Rectal smooth muscle tissue (tissue), 1 donor: ENCODE measurements around the gene ZMYND19.
"Not testable (repeated sequence)": the region's sequence is repeated elsewhere in the genome, so short reads cannot be mapped to it uniquely, and the experiment has no call there.

Source experiments
- H3K27ac ChIP-seq: one replicate; pipeline ENCODE4 v1.7.0; 2013; ENCODE audit warnings: low read depth, low read length, inconsistent platforms
- H3K27me3 ChIP-seq: one replicate; pipeline ENCODE4 v1.7.0; 2013; ENCODE audit warnings: low read length; ENCODE audit not compliant: control insufficient read depth, insufficient read depth
- H3K36me3 ChIP-seq: one replicate; pipeline ENCODE4 v1.7.0; 2013; ENCODE audit warnings: low read length; ENCODE audit not compliant: control insufficient read depth, insufficient read depth
- H3K4me1 ChIP-seq: one replicate; pipeline ENCODE4 v1.7.0; 2013; ENCODE audit warnings: low read length; ENCODE audit not compliant: control insufficient read depth, insufficient read depth
- H3K4me3 ChIP-seq: one replicate; pipeline ENCODE4 v1.7.0; 2013; ENCODE audit warnings: low read length
- H3K9ac ChIP-seq: one replicate; pipeline ENCODE4 v1.7.0; 2013; ENCODE audit warnings: low read length

ZMYND19 gene

GRCh38 chr9:137611623-137612609 is 21.6 kb upstream of the ZMYND19 start:
- no peaks in the 10 kb centered on the region for H3K27me3 ChIP-seq
- H3K4me1 ChIP-seq, result no peaks in the 10 kb centered on the region
- peak overlapping the region; percentile 37 for H3K4me3 ChIP-seq
- no peak overlapping the region for H3K27ac ChIP-seq
- H3K36me3 ChIP-seq, result peaks cover 14% of the 10 kb centered on the region
- H3K9ac ChIP-seq, result no peak overlapping the region

- Histone ChIP-seq H3K4me1 (peaks cover 5% of the 10 kb centered on the region), H3K9ac (no peak overlapping the region), H3K27ac (no peak overlapping the region), H3K4me3 (no peak overlapping the region), H3K36me3 (peaks cover 10% of the 10 kb centered on the region), H3K27me3 (no peaks in the 10 kb centered on the region)
Observed at GRCh38 chr9:137610944-137611343, 20.6 kb upstream of the ZMYND19 start.

GRCh38 chr9:137607141-137607857 is 17.0 kb upstream of the ZMYND19 start:
- no peak overlapping the region for H3K27ac ChIP-seq
- peak overlapping the region; percentile 21 for H3K9ac ChIP-seq
- peaks cover 5% of the 10 kb centered on the region for H3K4me1 ChIP-seq
- no peaks in the 10 kb centered on the region for H3K36me3 ChIP-seq
- H3K4me3 ChIP-seq, result peak overlapping the region; percentile 93
- no peaks in the 10 kb centered on the region for H3K27me3 ChIP-seq

GRCh38 chr9:137606734-137607138 is 16.4 kb upstream of the ZMYND19 start:
- H3K36me3 ChIP-seq, result no peaks in the 10 kb centered on the region

DNA sequence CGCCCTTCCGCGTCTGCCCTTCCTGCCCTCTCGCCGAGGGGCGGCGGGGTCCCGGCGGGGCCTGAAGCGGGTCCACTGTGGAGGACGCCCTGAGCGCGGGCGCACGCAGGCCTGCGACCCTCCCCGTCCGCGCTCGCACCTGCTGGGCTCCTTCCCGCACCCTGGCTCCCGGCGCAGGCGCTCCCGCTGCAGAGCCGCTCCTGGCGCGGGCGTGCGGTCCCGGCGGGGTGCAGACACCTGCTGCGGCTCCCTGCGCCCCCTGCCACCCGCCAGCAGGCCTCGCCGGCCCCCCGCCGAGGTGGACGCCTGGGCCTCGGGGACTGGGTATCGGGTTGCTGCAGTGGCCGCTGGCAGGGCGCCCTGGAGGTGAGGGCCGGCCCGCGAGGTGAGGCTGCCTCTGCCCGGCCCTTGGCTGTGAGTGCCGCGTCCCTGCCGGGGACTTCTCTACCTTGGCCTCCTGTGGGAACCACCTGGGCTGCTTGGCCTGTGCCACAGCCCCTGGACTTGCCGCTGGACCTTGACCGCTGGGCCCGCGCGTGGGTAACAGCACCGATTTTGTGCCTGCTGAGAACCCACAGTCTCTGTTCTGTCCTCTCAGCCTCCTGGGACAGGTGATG is 15.8 kb upstream of the ZMYND19 start:
- Histone ChIP-seq H3K36me3 (no peaks in the 10 kb centered on the region), H3K27me3 (no peaks in the 10 kb centered on the region), H3K27ac (peak overlapping the region; percentile 40), H3K9ac (peak overlapping the region; percentile 10), H3K4me1 (peaks cover 5% of the 10 kb centered on the region), H3K4me3 (peak overlapping the region; percentile 93)

More at GRCh38 chr9:137606734-137607138, 16.4 kb upstream of the ZMYND19 start:
- Histone ChIP-seq H3K27me3 (no peaks in the 10 kb centered on the region), H3K27ac (no peak overlapping the region), H3K9ac (peak overlapping the region; percentile 21), H3K4me1 (peaks cover 5% of the 10 kb centered on the region), H3K4me3 (peak overlapping the region; percentile 93)

DNA sequence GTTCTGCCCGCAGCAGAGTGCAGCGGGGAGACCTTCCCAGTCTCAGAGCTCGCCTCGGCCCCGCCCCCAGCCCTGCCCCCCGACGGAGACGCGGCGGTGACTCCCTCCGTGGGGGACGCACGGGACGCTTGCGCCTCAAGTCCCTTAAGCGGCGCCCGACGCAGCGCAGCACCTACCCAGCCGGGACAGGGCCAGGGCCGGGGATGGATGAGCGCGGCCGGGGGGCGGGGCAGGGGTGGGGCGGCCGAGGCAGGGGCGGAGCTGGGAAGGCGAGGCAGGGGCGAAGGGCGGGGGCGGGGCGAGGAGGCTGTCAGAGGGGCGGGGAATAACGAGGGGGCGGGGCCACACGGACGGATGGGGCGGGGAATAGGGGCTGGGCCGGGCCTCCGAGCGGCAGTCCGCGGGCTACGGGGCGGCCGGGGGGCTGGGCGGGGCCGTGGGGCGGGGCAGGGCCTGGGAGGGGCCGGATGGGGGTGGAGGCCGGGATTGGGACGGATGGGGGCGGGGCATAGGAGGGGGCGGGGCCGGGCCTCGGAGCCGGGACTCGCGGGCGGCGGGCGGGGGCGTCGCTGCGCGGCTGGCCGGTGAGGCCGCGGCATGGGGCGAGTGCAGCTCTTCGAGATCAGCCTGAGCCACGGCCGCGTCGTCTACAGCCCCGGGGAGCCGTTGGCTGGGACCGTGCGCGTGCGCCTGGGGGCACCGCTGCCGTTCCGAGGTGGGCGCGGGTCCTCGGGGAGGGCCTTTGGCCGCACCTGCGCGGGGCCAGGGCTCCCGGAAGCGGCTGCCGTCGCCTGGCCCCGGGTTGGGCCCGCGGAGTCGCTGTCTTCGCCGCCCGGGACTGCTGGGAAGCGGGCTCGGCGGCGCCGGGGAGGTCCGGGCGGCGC is 15.1 kb upstream of the ZMYND19 start, which contains the start of gene ARRDC1:
Gene ARRDC1, plus strand, starts transcription at position 566 of the 884 bp plus-strand sequence. Its CDS starts 32 bp downstream, at position 598.
- Histone ChIP-seq H3K27me3 (no peaks in the 10 kb centered on the region), H3K36me3 (no peaks in the 10 kb centered on the region), H3K9ac (peak within 1 kb of the TSS; percentile 73), H3K27ac (peak within 1 kb of the TSS; percentile 61), H3K4me1 (peaks cover 5% of the 10 kb centered on the region), H3K4me3 (peak within 1 kb of the TSS; percentile 93)

DNA sequence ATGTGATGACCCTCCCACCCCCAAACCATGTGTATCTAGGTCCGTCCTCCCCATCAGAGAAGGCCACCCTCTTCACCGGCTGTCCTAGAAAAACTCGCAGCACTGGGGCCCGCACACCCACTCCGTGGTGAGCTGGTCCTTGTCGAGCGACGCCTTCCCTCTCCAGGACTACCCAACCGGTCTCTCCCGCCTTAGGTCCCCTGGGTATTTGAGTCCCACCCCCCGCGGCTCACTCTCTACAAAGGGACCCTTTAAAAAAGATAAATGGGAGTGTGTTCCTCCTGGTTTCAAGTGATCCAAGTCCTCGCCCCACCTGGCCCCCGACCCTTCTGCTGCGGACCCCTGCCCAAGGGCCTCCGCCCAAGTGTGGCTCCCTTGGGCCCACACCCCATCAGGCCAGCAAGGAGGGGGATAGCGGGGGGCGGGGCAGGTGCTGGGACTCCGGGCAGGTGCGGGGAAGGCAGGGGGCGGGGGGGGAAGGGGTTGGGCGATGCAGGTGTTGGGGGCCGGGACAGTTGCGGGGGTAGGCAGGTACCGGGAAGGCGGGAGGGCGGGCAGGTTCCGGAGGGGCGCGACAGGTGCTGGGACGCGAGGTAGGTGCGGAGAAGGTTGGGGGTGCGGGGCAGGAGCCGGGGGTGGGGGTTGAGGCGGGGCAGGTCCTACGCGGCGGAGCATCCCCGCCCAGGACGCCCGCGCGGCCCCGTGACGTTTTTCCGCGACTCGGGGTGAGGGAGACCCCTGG is 14.2 kb upstream of the ZMYND19 start:
- no peak overlapping the region for H3K4me3 ChIP-seq
- H3K27ac ChIP-seq, result no peak overlapping the region
- H3K36me3 ChIP-seq, result no peaks in the 10 kb centered on the region
- no peak overlapping the region for H3K9ac ChIP-seq
- H3K27me3 ChIP-seq, result no peaks in the 10 kb centered on the region
- peaks cover 5% of the 10 kb centered on the region for H3K4me1 ChIP-seq

DNA sequence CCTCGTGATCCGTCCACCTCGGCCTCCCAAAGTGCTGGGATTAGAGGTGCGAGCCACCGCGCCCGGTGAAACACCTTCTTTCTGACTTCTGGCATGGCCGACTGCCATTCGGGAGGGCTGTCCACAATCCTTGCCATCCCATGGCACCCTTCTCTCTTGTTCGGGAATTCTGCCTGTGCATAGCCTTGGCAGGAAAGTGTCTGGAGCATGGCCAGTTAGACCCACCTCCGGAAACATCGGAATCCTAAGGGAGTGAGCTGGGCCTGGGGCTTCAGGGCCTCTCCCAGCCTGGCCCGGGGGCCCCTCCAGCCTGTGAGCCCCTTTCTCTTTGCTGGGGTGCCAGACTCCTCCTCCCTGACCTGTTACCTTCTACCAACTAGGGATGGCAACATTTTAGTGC is 13.6 kb upstream of the ZMYND19 start:
- H3K4me3 ChIP-seq, result no peak overlapping the region
- no peak overlapping the region for H3K9ac ChIP-seq
- H3K4me1 ChIP-seq, result peaks cover 5% of the 10 kb centered on the region
- no peaks in the 10 kb centered on the region for H3K36me3 ChIP-seq
- no peaks in the 10 kb centered on the region for H3K27me3 ChIP-seq
- no peak overlapping the region for H3K27ac ChIP-seq

GRCh38 chr9:137602661-137603060 is 12.3 kb upstream of the ZMYND19 start:
- Histone ChIP-seq H3K4me1 (peaks cover 5% of the 10 kb centered on the region), H3K27me3 (no peaks in the 10 kb centered on the region), H3K36me3 (no peaks in the 10 kb centered on the region), H3K27ac (no peak overlapping the region), H3K4me3 (no peak overlapping the region), H3K9ac (no peak overlapping the region)

DNA sequence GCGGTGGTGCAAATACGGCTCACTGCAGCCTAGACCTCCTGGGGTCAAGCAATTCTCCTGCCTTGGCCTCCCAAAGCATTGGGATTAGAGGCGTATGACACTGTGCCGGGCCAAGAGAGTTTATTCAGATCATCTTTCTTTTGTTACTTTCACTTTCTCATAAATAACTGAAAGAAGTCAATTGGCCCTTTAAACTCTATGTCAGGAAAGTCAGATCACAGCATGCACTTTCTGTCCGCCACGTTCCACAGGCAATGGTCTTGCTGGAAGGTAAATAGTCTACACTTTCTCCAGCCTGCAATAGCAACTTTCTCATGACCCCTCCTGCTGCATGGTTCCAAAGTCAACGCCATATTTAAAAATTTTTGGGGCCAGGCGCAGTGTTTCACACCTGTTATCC is 8.6 kb upstream of the ZMYND19 start:
- Histone ChIP-seq H3K36me3 (no peaks in the 10 kb centered on the region), H3K4me1 (no peaks in the 10 kb centered on the region), H3K27me3 (no peaks in the 10 kb centered on the region), H3K9ac (no peak overlapping the region), H3K27ac (no peak overlapping the region), H3K4me3 (no peak overlapping the region)

DNA sequence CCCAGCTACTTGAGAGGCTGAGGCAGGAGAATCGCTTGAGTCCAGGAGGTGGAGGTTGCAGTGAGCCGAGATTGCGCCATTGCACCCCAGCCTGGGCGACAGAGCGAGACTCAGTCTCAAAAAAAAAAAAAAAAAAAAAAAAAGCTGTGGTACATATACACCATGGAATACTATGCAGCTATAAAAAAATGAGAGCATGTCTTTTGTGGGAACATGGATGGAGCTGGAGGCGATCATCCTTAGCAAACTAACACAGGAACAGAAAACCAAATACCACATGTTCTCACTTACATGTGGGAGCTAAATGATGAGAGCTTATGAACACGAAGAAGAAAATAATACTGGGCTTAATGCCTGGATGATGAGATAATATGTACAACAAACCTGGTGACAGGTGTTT is 6.3 kb upstream of the ZMYND19 start:
- H3K9ac ChIP-seq, H3K27ac ChIP-seq, H3K4me3 ChIP-seq, H3K27me3 ChIP-seq, H3K36me3 ChIP-seq, H3K4me1 ChIP-seq: not testable (repeated sequence)
